BE2C (cell line): ENCODE measurements around the gene TNRC6A.

Source experiments
- DNase-seq: peaks from one replicate; pipeline ENCODE4 v3.0.0-alpha.2; 2020
- H3K27me3 ChIP-seq: fragments of 250-450 bp; sonication (Bioruptor Pico); 2 replicates; pipeline ENCODE4 v1.5.1; 2020; ENCODE audit warnings: mild to moderate bottlenecking
- H3K36me3 ChIP-seq: fragments of 250-450 bp; sonication (Bioruptor Pico); 2 replicates; pipeline ENCODE4 v1.5.1; 2020; ENCODE audit warnings: mild to moderate bottlenecking
- H3K4me1 ChIP-seq: fragments of 250-450 bp; sonication (Bioruptor Pico); 2 replicates; pipeline ENCODE4 v1.5.1; 2020
- H3K4me3 ChIP-seq: 2 replicates; pipeline ENCODE4 v1.5.1; 2011; ENCODE audit warnings: low read depth, low read length
- H3K9me3 ChIP-seq: fragments of 250-450 bp; sonication (Bioruptor Pico); 2 replicates; pipeline ENCODE4 v1.5.1; 2020
- TF ChIP-seq, protein P1 (sequence below): IDR thresholded peaks from 2 replicates; pipeline ENCODE4 v1.5.1; 2012; ENCODE audit warnings: mild to moderate bottlenecking, low read depth, low read length

The TNRC6A gene

GRCh38 chr16:24848065-24848464 is 118.6 kb downstream of the TNRC6A start:
- no peaks in the 10 kb centered on the region for H3K9me3 ChIP-seq
- no peaks in the 10 kb centered on the region for H3K36me3 ChIP-seq
- TF ChIP-seq, protein P1, sequence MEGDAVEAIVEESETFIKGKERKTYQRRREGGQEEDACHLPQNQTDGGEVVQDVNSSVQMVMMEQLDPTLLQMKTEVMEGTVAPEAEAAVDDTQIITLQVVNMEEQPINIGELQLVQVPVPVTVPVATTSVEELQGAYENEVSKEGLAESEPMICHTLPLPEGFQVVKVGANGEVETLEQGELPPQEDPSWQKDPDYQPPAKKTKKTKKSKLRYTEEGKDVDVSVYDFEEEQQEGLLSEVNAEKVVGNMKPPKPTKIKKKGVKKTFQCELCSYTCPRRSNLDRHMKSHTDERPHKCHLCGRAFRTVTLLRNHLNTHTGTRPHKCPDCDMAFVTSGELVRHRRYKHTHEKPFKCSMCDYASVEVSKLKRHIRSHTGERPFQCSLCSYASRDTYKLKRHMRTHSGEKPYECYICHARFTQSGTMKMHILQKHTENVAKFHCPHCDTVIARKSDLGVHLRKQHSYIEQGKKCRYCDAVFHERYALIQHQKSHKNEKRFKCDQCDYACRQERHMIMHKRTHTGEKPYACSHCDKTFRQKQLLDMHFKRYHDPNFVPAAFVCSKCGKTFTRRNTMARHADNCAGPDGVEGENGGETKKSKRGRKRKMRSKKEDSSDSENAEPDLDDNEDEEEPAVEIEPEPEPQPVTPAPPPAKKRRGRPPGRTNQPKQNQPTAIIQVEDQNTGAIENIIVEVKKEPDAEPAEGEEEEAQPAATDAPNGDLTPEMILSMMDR, result no peak
- no peak for DNase-seq
- no peaks in the 10 kb centered on the region for H3K27me3 ChIP-seq
- no peak overlapping the region for H3K4me3 ChIP-seq
- H3K4me1 ChIP-seq, result no peaks in the 10 kb centered on the region; the same call in 1 of the 2 replicates

GRCh38 chr16:24849641-24850040 is 120.2 kb downstream of the TNRC6A start:
- Histone ChIP-seq H3K27me3 (no peaks in the 10 kb centered on the region), H3K36me3 (no peaks in the 10 kb centered on the region), H3K9me3 (no peaks in the 10 kb centered on the region), H3K4me3 (no peak overlapping the region), H3K4me1 (no peaks in the 10 kb centered on the region)
- DNase-seq, result no peak
- TF ChIP-seq, protein P1, result no peak

GRCh38 chr16:24850289-24850938 is 121.0 kb downstream of the TNRC6A start:
- H3K9me3 ChIP-seq, result no peaks in the 10 kb centered on the region
- no peaks in the 10 kb centered on the region for H3K4me1 ChIP-seq
- H3K27me3 ChIP-seq, result no peaks in the 10 kb centered on the region
- H3K36me3 ChIP-seq, result no peaks in the 10 kb centered on the region
- TF ChIP-seq, protein P1, result no peak
- DNase-seq, result no peak
- H3K4me3 ChIP-seq, result no peak overlapping the region

GRCh38 chr16:24851700-24852099 is 122.2 kb downstream of the TNRC6A start:
- no peaks in the 10 kb centered on the region for H3K9me3 ChIP-seq
- TF ChIP-seq, protein P1, result no peak

DNA sequence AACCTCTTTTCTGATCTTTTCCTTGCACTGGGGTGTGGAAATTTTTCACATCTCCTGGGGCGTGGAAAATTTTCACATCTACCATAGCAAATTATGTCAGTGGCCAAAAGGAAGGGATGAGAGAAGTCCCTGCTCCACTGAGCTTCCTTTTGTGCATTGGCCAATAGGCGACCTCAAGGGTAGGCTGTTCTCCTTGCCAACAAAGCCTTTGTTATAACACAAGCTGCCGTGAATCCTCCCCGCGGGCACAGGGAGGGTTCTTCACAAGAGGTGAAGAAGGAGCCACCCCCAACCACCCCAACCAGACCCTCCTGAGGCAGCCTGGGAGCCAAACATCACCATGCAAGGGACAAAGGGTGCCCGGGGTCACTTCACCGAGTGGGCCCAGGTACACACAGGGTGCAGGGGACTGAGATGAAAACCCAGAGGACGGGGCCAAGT is 122.8 kb downstream of the TNRC6A start:
- Histone ChIP-seq H3K36me3 (no peaks in the 10 kb centered on the region), H3K4me3 (no peak overlapping the region), H3K9me3 (no peaks in the 10 kb centered on the region), H3K4me1 (no peaks in the 10 kb centered on the region), H3K27me3 (no peaks in the 10 kb centered on the region)
- DNase-seq, result peak; percentile 25
- TF ChIP-seq, protein P1, result no peak

More at GRCh38 chr16:24851700-24852099, 122.2 kb downstream of the TNRC6A start:
- no peak for DNase-seq
- no peaks in the 10 kb centered on the region for H3K27me3 ChIP-seq
- no peak overlapping the region for H3K4me3 ChIP-seq
- no peaks in the 10 kb centered on the region for H3K4me1 ChIP-seq
- H3K36me3 ChIP-seq, result no peaks in the 10 kb centered on the region

DNA sequence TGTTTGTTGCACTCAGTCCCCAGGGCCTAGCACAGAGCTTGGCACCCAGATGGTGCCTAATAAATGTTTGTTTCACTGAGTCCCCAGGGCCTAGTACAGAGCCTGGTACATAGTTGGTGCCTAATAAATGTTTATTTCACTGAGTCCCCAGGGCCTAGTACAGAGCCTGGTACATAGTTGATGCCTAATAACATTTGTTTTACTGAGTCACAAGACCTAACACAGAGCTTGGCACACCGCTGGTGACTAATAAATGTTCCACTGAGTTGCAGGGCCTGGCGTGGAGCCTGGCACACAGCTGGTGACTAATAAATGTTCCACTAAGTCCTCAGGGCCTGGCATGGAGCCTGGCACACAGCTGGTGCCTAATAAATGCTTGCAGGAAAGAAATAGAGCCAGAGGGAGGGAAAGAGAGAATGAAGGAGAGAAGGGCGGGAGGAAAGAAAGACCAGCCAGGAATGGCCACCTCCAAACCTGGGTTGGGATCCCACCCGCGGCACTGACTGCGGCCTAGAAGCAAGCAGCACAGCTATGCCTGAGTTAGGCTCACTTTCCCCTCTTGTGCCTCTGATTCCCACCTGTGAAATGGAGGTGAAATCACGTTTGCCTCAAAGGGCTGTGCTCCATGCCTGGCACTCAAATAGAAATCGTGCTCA is 123.8 kb downstream of the TNRC6A start:
- no peaks in the 10 kb centered on the region for H3K4me1 ChIP-seq
- peak overlapping the region; percentile 54 for H3K4me3 ChIP-seq
- no peaks in the 10 kb centered on the region for H3K36me3 ChIP-seq
- H3K27me3 ChIP-seq, result no peaks in the 10 kb centered on the region
- no peaks in the 10 kb centered on the region for H3K9me3 ChIP-seq
- DNase-seq, result no peak
- TF ChIP-seq, protein P1, result no peak
